ENCODE measurements around the gene GALNT8.

Gene GALNT8

GRCh38 chr12:4794491-4794890, 74.3 kb downstream of the GALNT8 start:
- DNase-seq (ENCODE audit: low read depth), result no peak
- no peak for TF ChIP-seq CTCF (conservative IDR thresholded peaks at IDR 0.05; ENCODE audit: low read length)
- H3K4me3 ChIP-seq (ENCODE audit: low read length), result no peak overlapping the region

GRCh38 chr12:4796216-4796615, 76.0 kb downstream of the GALNT8 start:
- H3K4me3 ChIP-seq (ENCODE audit: low read length), result no peak overlapping the region
- no peak for TF ChIP-seq CTCF (conservative IDR thresholded peaks at IDR 0.05; ENCODE audit: low read length)
- DNase-seq (ENCODE audit: low read depth), result no peak

- DNase-seq (ENCODE audit: low read depth), result no peak
- H3K4me3 ChIP-seq (ENCODE audit: low read length), result no peak overlapping the region
- TF ChIP-seq CTCF (conservative IDR thresholded peaks at IDR 0.05; ENCODE audit: low read length), result no peak
These were observed 76.7 kb downstream of the GALNT8 start for GRCh38 chr12:4796694-4797482.

GRCh38 chr12:4800555-4800954, 80.4 kb downstream of the GALNT8 start:
- H3K4me3 ChIP-seq (ENCODE audit: low read length), result no peak overlapping the region
- no peak for TF ChIP-seq CTCF (conservative IDR thresholded peaks at IDR 0.05; ENCODE audit: low read length)
- no peak for DNase-seq (ENCODE audit: low read depth)

GRCh38 chr12:4802841-4803240, 82.6 kb downstream of the GALNT8 start:
- TF ChIP-seq CTCF (conservative IDR thresholded peaks at IDR 0.05; ENCODE audit: low read length), result no peak
- DNase-seq (ENCODE audit: low read depth), result no peak
- no peak overlapping the region for H3K4me3 ChIP-seq (ENCODE audit: low read length)

- no peak overlapping the region for H3K4me3 ChIP-seq (ENCODE audit: low read length)
- TF ChIP-seq CTCF (conservative IDR thresholded peaks at IDR 0.05; ENCODE audit: low read length), result no peak
- no peak for DNase-seq (ENCODE audit: low read depth)
These were observed 86.4 kb downstream of the GALNT8 start for GRCh38 chr12:4806439-4807115.
